GM12891 (cell line): Measurements from ENCODE around the gene NANP.
"Not testable (repeated sequence)": the region's sequence is repeated elsewhere in the genome, so short reads cannot be mapped to it uniquely, and the experiment has no call there.

ENCODE experiments used
- DNase-seq: peaks from one replicate; pipeline ENCODE4 v3.0.0; 2011; ENCODE audit warnings: low spot score; ENCODE audit not compliant: insufficient read length
- FAIRE-seq: peaks from 2 replicates; lab custom pipeline; 2011; peaks lifted over from hg19 to GRCh38; lab: Jason Lieb, UNC
- PAX5 ChIP-seq: IDR thresholded peaks from 2 replicates; pipeline ENCODE4 v1.6.1; 2011; ENCODE audit warnings: low read length, moderate library complexity, mild to moderate bottlenecking; ENCODE audit not compliant: insufficient read depth, severe bottlenecking
- POLR2A ChIP-seq: IDR thresholded peaks from 2 replicates; pipeline ENCODE4 v1.6.1; 2011; ENCODE audit warnings: low read depth, low read length, control low read depth
- POLR2AphosphoS5 ChIP-seq: IDR thresholded peaks from 2 replicates; pipeline ENCODE4 v1.6.1; 2011; ENCODE audit warnings: low read depth, low read length, control low read depth
- POU2F2 ChIP-seq: IDR thresholded peaks from 2 replicates; pipeline ENCODE4 v1.6.1; 2011; ENCODE audit warnings: low read depth, mild to moderate bottlenecking, control low read depth, low read length, moderate library complexity
- SPI1 ChIP-seq: IDR thresholded peaks from 2 replicates; pipeline ENCODE4 v1.6.1; 2011; ENCODE audit warnings: low read depth, low read length, control low read depth
- TAF1 ChIP-seq: IDR thresholded peaks from 2 replicates; pipeline ENCODE4 v1.6.1; 2011; ENCODE audit warnings: low read depth, low read length, control low read depth

NANP gene

DNA sequence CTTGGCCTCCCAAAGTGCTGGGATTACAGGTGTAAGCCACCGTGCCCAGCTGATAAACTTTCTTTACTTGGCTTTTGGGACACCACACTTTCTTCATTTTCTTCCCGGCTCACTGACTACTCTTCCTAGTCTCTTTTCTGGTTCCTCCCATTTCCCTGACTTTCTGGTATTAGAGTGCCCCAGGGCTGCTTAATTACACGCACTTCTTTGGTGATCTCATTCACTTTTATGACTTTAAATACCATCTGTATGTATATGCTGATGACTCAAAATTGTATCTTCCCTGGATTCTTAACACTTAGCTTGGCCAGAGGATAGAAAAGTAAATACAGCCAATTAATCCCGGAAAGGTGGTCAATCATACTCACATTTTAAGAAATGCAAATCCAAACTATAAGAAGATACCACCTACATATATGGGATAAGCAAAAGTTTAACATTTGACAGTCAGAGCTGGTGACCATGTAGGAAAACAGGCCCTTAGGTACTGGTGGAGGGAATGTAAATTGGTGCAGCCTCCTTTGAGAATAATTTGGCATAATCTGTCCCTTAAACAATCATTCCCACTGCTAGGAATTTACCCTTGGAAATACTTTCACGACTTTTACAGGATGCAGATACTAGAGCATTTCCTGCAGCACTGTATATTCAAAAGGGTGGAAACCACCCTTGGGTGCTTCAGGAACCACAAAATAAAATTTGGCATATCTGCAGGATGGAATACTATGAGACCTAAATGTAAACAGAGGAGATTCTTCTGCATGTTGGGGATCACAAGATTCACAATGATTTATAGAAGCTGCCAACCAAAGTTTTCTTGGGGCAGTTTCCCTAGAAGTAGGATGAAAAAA, 9.4 kb upstream of the NANP start:
- DNase-seq, result no peak
- no peak for FAIRE-seq
- TF ChIP-seq POLR2A (no peak), SPI1 (no peak), POU2F2 (no peak)

DNA sequence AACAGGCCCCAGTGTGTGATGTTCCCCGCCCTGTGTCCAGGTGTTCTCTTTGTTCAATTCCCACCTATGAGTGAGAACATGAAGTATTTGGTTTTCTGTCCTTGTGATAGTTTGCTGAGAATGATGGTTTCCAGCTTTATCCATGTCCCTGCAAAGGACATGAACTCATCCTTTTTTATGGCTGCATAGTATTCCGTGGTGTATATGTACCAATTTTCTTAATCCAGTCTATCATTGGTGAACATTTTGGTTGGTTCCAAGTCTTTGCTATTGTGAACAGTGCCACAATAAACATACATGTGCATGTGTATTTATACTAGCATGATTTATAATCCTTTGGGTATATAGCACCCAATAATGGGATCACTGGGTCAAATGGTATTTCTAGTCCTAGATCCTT, 6.8 kb upstream of the NANP start:
- DNase-seq, FAIRE-seq: not testable (repeated sequence)

DNA sequence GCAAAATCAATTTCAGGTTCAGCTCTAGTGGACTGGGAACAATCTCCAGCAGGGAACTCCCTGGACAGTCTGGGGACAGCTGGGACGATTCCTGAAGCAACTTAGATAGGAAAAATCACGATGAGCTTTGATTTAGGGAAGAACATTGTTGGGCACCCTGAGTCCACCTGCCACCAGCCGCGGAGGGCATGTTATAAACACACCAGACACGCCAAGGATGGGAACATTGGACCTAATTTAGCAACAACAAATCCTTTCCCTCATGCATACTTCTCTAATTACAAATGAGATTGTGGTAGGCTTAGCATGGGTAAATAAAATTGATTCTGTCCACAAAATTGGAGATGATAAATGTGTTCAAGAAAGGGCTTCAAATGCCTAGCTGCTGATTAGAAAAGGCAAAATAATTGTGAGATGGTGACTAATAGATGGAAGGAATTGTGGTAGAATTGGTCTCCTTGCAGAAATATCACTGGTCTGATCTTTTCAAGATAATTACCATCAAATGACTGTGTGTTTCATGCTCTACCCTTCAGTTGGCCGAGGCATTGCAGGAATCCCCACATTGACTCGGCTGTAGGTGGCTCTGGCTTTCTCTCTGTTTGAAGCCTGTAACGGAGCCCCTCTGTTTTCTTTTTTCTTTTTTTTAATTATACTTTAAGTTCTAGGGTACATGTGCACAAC, 6.1 kb upstream of the NANP start:
- DNase-seq (no peak), FAIRE-seq (no peak)
- TF ChIP-seq POLR2A, result no peak
- no peak for TF ChIP-seq PAX5
- TF ChIP-seq SPI1, result no peak
- TF ChIP-seq POU2F2, result no peak
- TF ChIP-seq TAF1, result no peak
- TF ChIP-seq POLR2AphosphoS5, result no peak

GRCh38 chr20:25626779-25627178, 3.0 kb upstream of the NANP start:
- no peak for TF ChIP-seq POLR2A
- TF ChIP-seq SPI1, result no peak
- FAIRE-seq, result no peak

GRCh38 chr20:25624500-25624939, 706 bp upstream of the NANP start:
- TF ChIP-seq SPI1 (no peak), TAF1 (no peak), POLR2AphosphoS5 (no peak), PAX5 (no peak), POLR2A (no peak), POU2F2 (no peak)
- FAIRE-seq, result peak; percentile 56
- DNase-seq, result no peak

More at GRCh38 chr20:25626779-25627178, 3.0 kb upstream of the NANP start:
- no peak for DNase-seq

GRCh38 chr20:25623225-25623735, 534 bp downstream of the NANP start:
- FAIRE-seq, result no peak
- DNase-seq, result no peak
- no peak for TF ChIP-seq PAX5

GRCh38 chr20:25622450-25623224, 1.2 kb downstream of the NANP start:
- TF ChIP-seq POU2F2 (no peak), PAX5 (no peak), POLR2AphosphoS5 (no peak), TAF1 (no peak), POLR2A (no peak), SPI1 (no peak)
- no peak for FAIRE-seq
- DNase-seq, result no peak

DNA sequence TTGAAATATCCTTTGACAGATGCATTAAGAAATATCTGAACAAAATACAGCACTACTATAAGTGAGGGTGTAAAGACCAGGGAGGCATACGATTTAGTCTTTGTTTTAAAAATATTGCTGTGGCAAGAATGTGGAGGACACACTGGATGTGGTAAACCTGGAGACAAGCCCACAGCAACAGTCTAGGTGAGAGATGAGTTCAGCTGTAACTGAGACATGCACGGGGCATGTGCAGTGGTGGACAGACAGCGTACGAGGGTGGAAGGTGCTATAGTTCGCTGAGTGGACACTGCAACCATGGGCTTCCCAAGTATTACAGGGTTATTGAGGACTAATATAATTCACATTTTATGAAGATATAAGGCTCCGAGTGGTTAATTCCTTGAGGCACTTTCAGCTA, 1.8 kb downstream of the NANP start:
- TF ChIP-seq POLR2A, result no peak
- TF ChIP-seq POLR2AphosphoS5, result no peak
- TF ChIP-seq SPI1, result no peak
- no peak for TF ChIP-seq PAX5
- no peak for TF ChIP-seq POU2F2
- TF ChIP-seq TAF1, result no peak
- DNase-seq, result no peak
- no peak for FAIRE-seq

- FAIRE-seq (no peak), DNase-seq (no peak)
- no peak for TF ChIP-seq SPI1
Measured at GRCh38 chr20:25619514-25619913, 4.3 kb downstream of the NANP start.

- no peak for FAIRE-seq
- DNase-seq, result no peak
- TF ChIP-seq POLR2A (no peak), PAX5 (no peak), POLR2AphosphoS5 (no peak), TAF1 (no peak), SPI1 (no peak), POU2F2 (no peak)
Measured at GRCh38 chr20:25608774-25609173, 15.0 kb downstream of the NANP start.
